Measurements from ENCODE around the gene NCAPG2.

DNA sequence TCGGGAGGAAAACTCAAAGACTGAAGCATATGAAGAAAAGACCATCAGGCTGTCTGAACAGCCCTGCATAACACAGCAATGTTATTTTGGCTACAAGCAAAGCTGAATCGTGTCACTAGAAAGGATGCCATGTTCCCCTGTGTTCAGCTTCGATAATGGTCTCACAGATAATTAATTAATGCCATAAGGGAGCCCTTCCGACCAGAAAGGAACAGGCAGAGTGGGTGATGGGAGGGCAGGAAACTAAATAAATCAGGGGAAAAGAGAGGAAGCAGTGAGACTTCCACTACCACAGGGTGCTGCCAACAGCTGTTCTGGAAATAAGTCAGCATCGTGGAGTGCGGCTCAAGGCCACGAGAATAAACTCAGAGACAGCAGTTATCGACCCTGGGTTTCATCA is 120.2 kb downstream of the NCAPG2 start:
- no peak for TF ChIP-seq CTCF (IDR thresholded peaks at IDR 0.05; ENCODE audit: low read length)
- no peak for TF ChIP-seq EZH2phosphoT487 (IDR thresholded peaks at IDR 0.05; ENCODE audit: low read length)

Data from MM.1S (cell line).